RWPE2 (cell line): ENCODE measurements around the gene SOX8.

Source experiments
- ATAC-seq: fragments of 200-7000 bp; cut with Tn5 transposase; 3 replicates; pipeline ENCODE4 v1.9.1; 2021; ENCODE audit warnings: low read depth
- DNase-seq: peaks from one replicate; pipeline ENCODE4 v3.0.0-alpha.2; 2020; ENCODE audit warnings: low spot score
- H3K27ac ChIP-seq: fragments of 450-650 bp; 2 replicates; pipeline ENCODE4 v1.5.1; 2017; ENCODE audit warnings: mild to moderate bottlenecking; ENCODE audit not compliant: poor library complexity, severe bottlenecking
- H3K27me3 ChIP-seq: fragments of 250-450 bp; sonication (Bioruptor Pico); 2 replicates; pipeline ENCODE4 v1.5.1; 2021; ENCODE audit warnings: mild to moderate bottlenecking, moderate library complexity; ENCODE audit not compliant: insufficient read depth, poor library complexity, severe bottlenecking
- H3K36me3 ChIP-seq: fragments of 250-450 bp; sonication (Bioruptor Pico); 2 replicates; pipeline ENCODE4 v1.5.1; 2020; ENCODE audit warnings: low read depth, mild to moderate bottlenecking, moderate library complexity
- H3K4me1 ChIP-seq: fragments of 250-450 bp; sonication (Bioruptor Pico); 2 replicates; pipeline ENCODE4 v1.5.1; 2021; ENCODE audit warnings: mild to moderate bottlenecking, moderate library complexity; ENCODE audit not compliant: insufficient read depth, poor library complexity, severe bottlenecking
- H3K4me3 ChIP-seq: fragments of 250-450 bp; sonication (Bioruptor Pico); 2 replicates; pipeline ENCODE4 v1.5.1; 2021; ENCODE audit warnings: mild to moderate bottlenecking, moderate library complexity; ENCODE audit not compliant: severe bottlenecking
- H3K9me3 ChIP-seq: fragments of 250-450 bp; sonication (Bioruptor Pico); 2 replicates; pipeline ENCODE4 v1.5.1; 2021; ENCODE audit warnings: mild to moderate bottlenecking, moderate library complexity; ENCODE audit not compliant: severe bottlenecking
- CTCF ChIP-seq: fragments of 450-650 bp; IDR thresholded peaks from one replicate; pipeline ENCODE4 v1.5.1; 2017; ENCODE audit warnings: mild to moderate bottlenecking, moderate library complexity; ENCODE audit not compliant: poor library complexity, severe bottlenecking

The SOX8 gene

GRCh38 chr16:1018447-1019198, 37.1 kb downstream of the SOX8 start:
- H3K27ac ChIP-seq: no peak overlapping the region
- peaks cover 26% of the 10 kb centered on the region for H3K27me3 ChIP-seq
- no peak for TF ChIP-seq CTCF
- ATAC-seq: no peak
- no peak for DNase-seq
- H3K36me3 ChIP-seq: no peaks in the 10 kb centered on the region
- H3K9me3 ChIP-seq: no peaks in the 10 kb centered on the region
- peaks cover 3% of the 10 kb centered on the region for H3K4me1 ChIP-seq
- no peak overlapping the region for H3K4me3 ChIP-seq

DNA sequence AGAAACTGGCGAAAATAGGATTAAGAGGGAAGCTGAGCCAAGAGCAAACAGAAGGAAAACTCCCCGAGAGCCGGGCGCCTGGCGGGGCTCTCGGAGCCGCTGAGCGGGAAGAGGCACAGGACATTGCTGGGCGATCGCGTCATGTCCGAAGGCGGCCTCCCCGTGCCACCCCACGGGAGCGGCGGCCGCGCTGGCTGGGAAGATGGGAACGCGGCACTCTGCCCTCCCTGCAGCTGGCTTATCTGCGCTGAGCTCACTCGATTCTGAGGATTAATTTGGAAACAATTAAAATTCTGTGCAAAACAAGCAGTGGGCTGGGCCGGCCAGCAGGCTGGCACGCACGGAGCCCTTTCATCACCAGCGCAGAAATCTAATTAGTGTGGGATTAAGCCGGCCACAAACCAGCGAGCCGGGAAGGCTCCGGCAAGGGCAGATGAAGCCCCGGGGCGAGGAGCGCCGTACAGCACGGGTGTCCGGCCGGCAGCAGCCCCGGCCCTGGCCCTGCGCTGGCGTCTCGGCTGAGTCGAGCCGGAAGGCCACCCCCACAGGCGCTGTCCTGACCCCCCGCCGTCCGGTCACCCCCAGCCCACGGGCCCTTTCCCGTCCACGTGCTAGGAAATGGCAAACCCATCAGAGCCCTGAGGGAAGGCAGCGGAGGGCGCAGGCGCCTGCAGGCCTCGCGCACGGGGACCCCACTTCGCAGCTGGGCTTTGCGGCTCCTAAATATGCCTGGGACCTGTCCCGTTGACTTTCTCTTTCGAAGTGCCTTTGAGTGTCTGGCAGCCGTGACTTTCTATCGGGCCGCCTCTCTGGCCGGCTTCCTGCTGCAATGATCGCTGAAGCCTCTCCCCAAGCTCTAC, 37.9 kb downstream of the SOX8 start:
- Histone ChIP-seq H3K27me3 (peaks cover 26% of the 10 kb centered on the region), H3K4me3 (no peak overlapping the region), H3K9me3 (no peaks in the 10 kb centered on the region), H3K27ac (no peak overlapping the region), H3K36me3 (no peaks in the 10 kb centered on the region), H3K4me1 (peaks cover 3% of the 10 kb centered on the region)
- no peak for TF ChIP-seq CTCF
- peak; percentile 77 for ATAC-seq
- no peak for DNase-seq

DNA sequence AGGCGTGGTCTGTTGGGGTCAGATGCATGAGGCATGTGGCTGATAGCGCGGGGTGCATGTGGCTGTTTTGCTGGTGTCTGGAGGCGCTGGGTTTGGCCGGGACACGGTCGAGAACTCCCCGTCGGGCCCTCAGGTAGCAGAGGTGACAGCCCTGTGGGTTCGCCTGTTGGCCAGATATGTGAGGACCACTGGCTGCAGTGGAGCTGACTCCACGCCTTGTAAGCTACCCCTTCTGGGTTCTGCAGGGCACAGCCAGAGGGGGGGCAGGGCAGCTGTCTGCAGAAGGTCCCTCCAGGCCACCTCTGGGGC, 38.5 kb downstream of the SOX8 start:
- ATAC-seq: no peak
- no peak for TF ChIP-seq CTCF

DNA sequence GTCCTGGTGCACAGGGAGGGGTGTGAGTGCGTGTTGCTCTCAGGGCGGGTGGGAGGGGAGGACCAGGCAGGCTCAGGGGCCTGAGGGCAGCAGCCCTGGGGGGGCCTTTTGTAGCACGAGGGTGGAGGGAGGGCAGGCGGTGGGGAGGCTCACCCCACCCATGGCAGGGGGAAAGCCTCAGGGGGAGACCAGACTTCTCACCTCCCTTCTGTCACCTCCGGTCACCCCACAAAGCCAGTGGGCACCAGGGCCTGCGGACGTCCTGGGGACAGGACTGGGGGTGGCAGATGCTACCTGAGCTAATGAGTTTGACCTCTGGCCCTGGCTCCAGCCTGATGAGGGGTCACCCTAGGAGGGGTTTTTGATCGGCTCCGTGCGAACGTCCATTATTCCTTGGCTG, 39.0 kb downstream of the SOX8 start:
- TF ChIP-seq CTCF: no peak
- Histone ChIP-seq H3K9me3 (no peaks in the 10 kb centered on the region), H3K27me3 (peaks cover 26% of the 10 kb centered on the region), H3K27ac (no peak overlapping the region), H3K4me1 (peaks cover 3% of the 10 kb centered on the region), H3K4me3 (no peak overlapping the region), H3K36me3 (no peaks in the 10 kb centered on the region)
- DNase-seq: no peak
- ATAC-seq: no peak

More for the DNA sequence above, 38.5 kb downstream of the SOX8 start:
- H3K4me1 ChIP-seq: peaks cover 3% of the 10 kb centered on the region
- H3K4me3 ChIP-seq: no peak overlapping the region
- H3K27me3 ChIP-seq: peaks cover 26% of the 10 kb centered on the region
- H3K9me3 ChIP-seq: no peaks in the 10 kb centered on the region
- H3K27ac ChIP-seq: no peak overlapping the region
- no peaks in the 10 kb centered on the region for H3K36me3 ChIP-seq
- DNase-seq: no peak
